Lower lobe of right lung (tissue), 2 donors: ENCODE results near the gene PLCXD3. TPM values are rescaled to one million over a fixed set of nuclear protein-coding genes. Genes with fewer than 3 reads are reported as not detected.
A peak's percentile ranks its signal among the peaks of the same experiment; 100 is the strongest.

Experiments used
- ATAC-seq, 2 donors: fragments of 200-7000 bp; cut with Tn5 transposase; one replicate each; pipeline ENCODE4 v1.9.1; 2020 to 2022; ENCODE audit warnings: mild to moderate bottlenecking in 2 of 2, moderate library complexity in 2 of 2
- DNase-seq: peaks from one replicate; pipeline ENCODE4 v3.0.0-alpha.2; 2020
- H3K27ac ChIP-seq: fragments of 200-600 bp; one replicate; pipeline ENCODE4 v1.8.0; 2022
- H3K27me3 ChIP-seq: fragments of 200-600 bp; one replicate; pipeline ENCODE4 v1.8.0; 2022; ENCODE audit warnings: low read depth
- H3K36me3 ChIP-seq: fragments of 200-600 bp; one replicate; pipeline ENCODE4 v1.8.0; 2022; ENCODE audit warnings: mild to moderate bottlenecking
- H3K4me1 ChIP-seq: fragments of 200-600 bp; one replicate; pipeline ENCODE4 v1.8.0; 2022
- H3K4me3 ChIP-seq: fragments of 200-600 bp; one replicate; pipeline ENCODE4 v1.8.0; 2022; ENCODE audit warnings: mild to moderate bottlenecking
- H3K9me3 ChIP-seq: fragments of 200-600 bp; one replicate; pipeline ENCODE4 v1.8.0; 2022
- intact Hi-C: fragments of 100-400 bp; cut with DNase I; formaldehyde crosslinking; loops from one replicate; pipeline ENCODE4 v1.11.0; 2022
- total RNA-seq: library from RNA; stranded (reverse); fragmentation: NEBNext Ultra II Directional; extraction: Animal tissue kit (Norgen Biotek cat#: 25700); gene quantifications from one replicate; pipeline ENCODE4 v1.2.1, GENCODE V29; 2021
- TF ChIP-seq, protein P1 (sequence below): fragments of 200-600 bp; IDR thresholded peaks from one replicate; pipeline ENCODE4 v1.8.0; 2022; ENCODE audit warnings: antibody characterized with exemption, mild to moderate bottlenecking
- donor health status: DM: no; HTN: yes; CAD: no; lungs with severe emphysema.

Gene PLCXD3
- total RNA-seq, 1 donor from 2014 or later, result 2.8 TPM

DNA sequence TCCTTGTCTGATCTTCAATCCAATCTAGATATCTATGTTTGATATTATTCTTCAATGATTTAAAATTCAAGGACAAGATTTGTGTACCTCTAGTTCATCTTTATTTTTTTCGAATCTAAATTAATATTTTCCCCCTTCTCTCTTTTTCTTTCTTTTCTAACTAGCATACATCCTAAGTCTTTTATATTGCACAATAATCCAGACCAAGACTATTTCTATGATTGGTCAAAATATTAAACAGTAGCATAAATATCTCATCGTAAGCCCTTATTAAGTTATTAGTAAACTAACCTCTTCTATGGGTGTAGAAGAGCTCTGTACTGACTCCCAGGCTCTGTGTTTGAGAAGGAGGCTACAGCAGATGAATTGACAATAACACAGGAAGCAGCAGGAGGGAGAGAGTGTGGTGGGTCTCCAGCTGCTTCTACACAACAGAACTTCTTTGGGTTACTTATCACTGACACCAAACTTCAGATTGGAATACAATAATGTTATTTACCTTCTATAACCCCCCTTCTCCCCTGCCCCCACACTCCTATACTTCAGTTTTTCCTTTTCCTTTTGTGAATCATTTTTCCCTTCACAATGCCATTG is 11.9 kb upstream of the PLCXD3 start:
- intact Hi-C loops, result no loop called here
- Histone ChIP-seq H3K27ac (no peak overlapping the region), H3K4me3 (no peak overlapping the region), H3K4me1 (no peaks in the 10 kb centered on the region), H3K27me3 (no peaks in the 10 kb centered on the region), H3K9me3 (no peaks in the 10 kb centered on the region), H3K36me3 (no peaks in the 10 kb centered on the region)
- no peak for DNase-seq
- ATAC-seq, result no peak
- TF ChIP-seq, protein P1, sequence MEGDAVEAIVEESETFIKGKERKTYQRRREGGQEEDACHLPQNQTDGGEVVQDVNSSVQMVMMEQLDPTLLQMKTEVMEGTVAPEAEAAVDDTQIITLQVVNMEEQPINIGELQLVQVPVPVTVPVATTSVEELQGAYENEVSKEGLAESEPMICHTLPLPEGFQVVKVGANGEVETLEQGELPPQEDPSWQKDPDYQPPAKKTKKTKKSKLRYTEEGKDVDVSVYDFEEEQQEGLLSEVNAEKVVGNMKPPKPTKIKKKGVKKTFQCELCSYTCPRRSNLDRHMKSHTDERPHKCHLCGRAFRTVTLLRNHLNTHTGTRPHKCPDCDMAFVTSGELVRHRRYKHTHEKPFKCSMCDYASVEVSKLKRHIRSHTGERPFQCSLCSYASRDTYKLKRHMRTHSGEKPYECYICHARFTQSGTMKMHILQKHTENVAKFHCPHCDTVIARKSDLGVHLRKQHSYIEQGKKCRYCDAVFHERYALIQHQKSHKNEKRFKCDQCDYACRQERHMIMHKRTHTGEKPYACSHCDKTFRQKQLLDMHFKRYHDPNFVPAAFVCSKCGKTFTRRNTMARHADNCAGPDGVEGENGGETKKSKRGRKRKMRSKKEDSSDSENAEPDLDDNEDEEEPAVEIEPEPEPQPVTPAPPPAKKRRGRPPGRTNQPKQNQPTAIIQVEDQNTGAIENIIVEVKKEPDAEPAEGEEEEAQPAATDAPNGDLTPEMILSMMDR, result no peak

DNA sequence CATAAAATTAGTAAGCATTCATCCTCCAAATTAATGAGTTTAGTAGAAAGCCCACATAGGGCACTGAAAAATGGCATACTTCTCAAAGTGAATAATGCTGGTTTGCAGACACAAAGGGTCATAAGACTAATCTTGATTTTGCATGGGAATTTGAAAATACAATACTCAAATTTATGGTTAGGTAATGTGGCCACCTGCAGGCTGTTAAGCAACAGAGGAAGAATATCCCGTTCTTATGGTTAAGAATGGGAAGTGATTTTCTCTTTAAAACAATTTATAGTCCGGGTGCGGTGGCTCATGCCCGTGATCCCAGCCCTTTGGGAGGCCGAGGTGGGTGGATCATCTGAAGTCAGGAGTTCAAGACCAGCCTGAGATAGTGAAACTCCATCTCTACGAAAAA is 9.4 kb upstream of the PLCXD3 start:
- no peaks in the 10 kb centered on the region for H3K27me3 ChIP-seq
- intact Hi-C loops, result no loop called here
- DNase-seq, result no peak
- H3K27ac ChIP-seq, result no peak overlapping the region
- no peaks in the 10 kb centered on the region for H3K36me3 ChIP-seq
- H3K4me3 ChIP-seq, result no peak overlapping the region
- H3K9me3 ChIP-seq, result no peaks in the 10 kb centered on the region
- ATAC-seq, result no peak
- TF ChIP-seq, protein P1, result no peak
- H3K4me1 ChIP-seq, result no peaks in the 10 kb centered on the region

DNA sequence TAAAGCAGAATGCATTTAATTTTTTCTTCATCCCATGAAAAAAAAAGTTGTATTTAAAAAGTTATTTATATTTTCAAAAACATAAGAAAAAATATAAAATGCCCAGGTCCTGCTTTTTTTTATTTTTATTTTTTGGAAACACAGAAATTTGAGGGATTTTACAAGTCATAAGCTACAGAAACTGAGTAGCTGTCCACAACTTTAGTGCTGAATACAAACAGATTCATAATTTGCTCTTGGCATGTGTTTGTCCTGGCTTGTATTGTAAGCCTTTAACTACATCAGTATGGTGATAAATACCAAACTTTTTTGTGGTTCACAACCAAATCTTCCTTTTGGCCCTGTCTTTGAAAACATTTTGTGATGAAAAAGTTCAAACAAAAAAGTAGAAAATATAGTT is 7.5 kb upstream of the PLCXD3 start:
- TF ChIP-seq, protein P1, result no peak
- Histone ChIP-seq H3K4me3 (no peak overlapping the region), H3K9me3 (no peaks in the 10 kb centered on the region), H3K36me3 (no peaks in the 10 kb centered on the region), H3K27me3 (no peaks in the 10 kb centered on the region), H3K27ac (no peak overlapping the region), H3K4me1 (no peaks in the 10 kb centered on the region)
- DNase-seq, result no peak
- intact Hi-C loops, result no loop called here
- ATAC-seq, result no peak

DNA sequence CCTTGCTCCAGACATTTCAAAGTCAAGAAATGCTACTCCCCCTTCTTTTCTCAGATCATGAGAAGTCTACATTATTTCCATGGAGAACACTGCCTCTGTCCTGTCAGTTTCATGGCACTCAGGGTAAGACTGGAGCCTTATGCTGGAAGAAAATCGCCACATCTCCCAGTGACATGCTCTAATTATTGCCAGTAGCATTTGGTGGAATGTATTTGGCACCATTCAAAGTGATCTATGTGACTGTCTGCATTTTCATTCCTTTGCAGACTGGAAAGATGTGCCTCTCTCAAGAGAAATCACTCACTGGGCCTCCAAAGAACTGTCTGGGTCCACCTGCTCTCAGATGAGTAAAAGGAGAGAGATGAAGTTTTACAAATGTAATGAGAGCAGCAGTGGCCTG is 840 bp upstream of the PLCXD3 start:
- no peaks in the 10 kb centered on the region for H3K36me3 ChIP-seq
- no peaks in the 10 kb centered on the region for H3K9me3 ChIP-seq
- no peak for ATAC-seq
- intact Hi-C loops, result no loop called here
- peaks cover 8% of the 10 kb centered on the region for H3K4me1 ChIP-seq
- DNase-seq, result no peak
- H3K27me3 ChIP-seq, result peaks cover 21% of the 10 kb centered on the region
- H3K27ac ChIP-seq, result no peak overlapping the region
- TF ChIP-seq, protein P1, result no peak
- no peak overlapping the region for H3K4me3 ChIP-seq

DNA sequence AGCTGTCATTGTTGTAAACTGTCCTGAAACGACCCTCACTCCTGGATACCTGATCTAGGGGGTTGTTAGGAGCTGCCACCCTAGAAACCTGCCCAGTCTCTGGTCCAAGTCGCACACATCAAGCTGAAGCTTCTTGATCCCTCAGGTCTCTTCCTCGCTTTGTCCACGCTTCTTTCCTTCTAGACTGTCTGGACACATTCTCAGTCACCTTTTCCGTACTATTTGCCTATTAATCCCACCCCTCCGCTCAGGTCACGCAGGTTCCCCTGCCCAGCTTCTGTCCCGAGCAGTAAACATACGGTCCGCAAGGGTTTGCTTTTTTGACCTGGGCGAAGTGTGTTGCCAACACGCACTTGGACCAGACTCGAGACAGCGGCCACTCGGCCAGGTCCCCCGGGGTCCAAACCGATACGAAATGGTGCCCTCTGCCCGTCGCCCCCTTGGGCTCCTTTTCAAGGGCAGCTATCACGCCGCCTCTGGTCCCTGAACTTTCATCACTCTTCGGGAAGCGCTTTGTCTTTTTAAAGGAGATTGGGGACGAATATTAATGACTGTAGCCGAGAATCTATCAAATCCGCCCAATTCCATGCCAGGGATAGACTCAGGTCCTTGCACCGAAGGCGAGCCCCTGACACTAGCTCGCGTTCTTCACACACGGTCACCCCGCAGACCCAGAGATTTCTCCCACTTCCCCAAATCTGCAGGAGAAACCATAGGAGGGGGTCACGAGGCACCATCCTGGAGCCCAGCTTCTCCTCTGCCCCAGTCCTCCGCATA is 814 bp downstream of the PLCXD3 start:
- TF ChIP-seq, protein P1, result no peak
- peak in 1 of 2 donors; percentile 7 for ATAC-seq
- Histone ChIP-seq H3K27me3 (peaks cover 21% of the 10 kb centered on the region), H3K27ac (no peak overlapping the region), H3K4me1 (peaks cover 8% of the 10 kb centered on the region), H3K36me3 (no peaks in the 10 kb centered on the region), H3K9me3 (no peaks in the 10 kb centered on the region), H3K4me3 (peak overlapping the region; percentile 58)
- DNase-seq, result no peak
- intact Hi-C loops, result no loop called here
